SK-N-SH (cell line): ENCODE results near the gene TFEB. TPM values are rescaled to one million over a fixed set of nuclear protein-coding genes. Genes with fewer than 3 reads are reported as not detected.

Experiments used
- CTCF ChIA-PET: fragments of 300-600, 350-600 bp; formaldehyde crosslinking; extraction: SDS; loops from one replicate; lab custom pipeline; 2021; lab: Yijun Ruan, JAX
- POLR2A ChIA-PET: fragments of 350-600 bp; sonication (Branson Sonifier 250); formaldehyde crosslinking; extraction: SDS; loops from one replicate; lab custom pipeline; 2020; ENCODE audit warnings: antibody characterized with exemption, inconsistent platforms; lab: Yijun Ruan, JAX
- DNase-seq: peaks from one replicate; pipeline ENCODE4 v3.0.0; 2012
- H2AFZ ChIP-seq: fragments of 200-600 bp; sonication (generic); 2 replicates; pipeline ENCODE4 v1.8.1; 2016; ENCODE audit warnings: antibody characterized with exemption, mild to moderate bottlenecking, low read depth
- H3F3A ChIP-seq: fragments of 200-600 bp; sonication (generic); replicated peaks from 2 replicates; pipeline ENCODE3; 2016; ENCODE audit warnings: antibody characterized with exemption, mild to moderate bottlenecking; ENCODE audit not compliant: insufficient read depth
- H3K27ac ChIP-seq, 2 experiments: fragments of 200-500 bp in 1 of 2; fragments of 200-600 bp in 1 of 2; sonication (Bioruptor generic) in 1 of 2; sonication (generic), shearing (Covaris generic) in 1 of 2; 2 replicates each; pipeline versions ENCODE4 v1.5.1 to v1.6.1; 2014 to 2016; ENCODE audit warnings: low read depth in 2 of 2, inconsistent platforms in 1 of 2, low read length in 1 of 2, mild to moderate bottlenecking in 1 of 2, mixed read lengths in 1 of 2
- H3K27me3 ChIP-seq: fragments of 200-600 bp; sonication (generic), shearing (Covaris generic); 2 replicates; pipeline ENCODE4 v1.6.1; 2016; ENCODE audit warnings: mixed run types; ENCODE audit not compliant: insufficient read depth
- H3K36me3 ChIP-seq, 2 experiments: fragments of 200-500 bp in 1 of 2; fragments of 200-600 bp in 1 of 2; sonication (Bioruptor generic) in 1 of 2; sonication (generic) in 1 of 2; replicated peaks in 1 of 2; 2 replicates each; pipeline versions ENCODE3 to v1.5.1; 2014 to 2016; ENCODE audit warnings: low read length in 1 of 2, mild to moderate bottlenecking in 1 of 2; ENCODE audit not compliant: insufficient read depth in 2 of 2, control insufficient read depth in 1 of 2
- H3K4me1 ChIP-seq, 2 experiments: fragments of 200-500 bp in 1 of 2; fragments of 200-600 bp in 1 of 2; sonication (Bioruptor generic) in 1 of 2; sonication (generic), shearing (Covaris generic) in 1 of 2; 2 replicates each; pipeline versions ENCODE4 v1.5.1 to v1.6.1; 2014 to 2016; ENCODE audit warnings: low read depth in 1 of 2, low read length in 1 of 2, mixed run types in 1 of 2; ENCODE audit not compliant: insufficient read depth in 2 of 2, control insufficient read depth in 1 of 2
- H3K4me2 ChIP-seq: fragments of 200-600 bp; sonication (generic), shearing (Covaris generic); 2 replicates; pipeline ENCODE4 v1.6.1; 2017; ENCODE audit warnings: mixed run types
- H3K4me3 ChIP-seq, 2 experiments: fragments of 200-500 bp in 1 of 2; fragments of 200-600 bp in 1 of 2; sonication (Bioruptor generic) in 1 of 2; sonication (generic), shearing (Covaris generic) in 1 of 2; 2 replicates each; pipeline versions ENCODE4 v1.5.1 to v1.8.1; 2014 to 2016; ENCODE audit warnings: low read depth in 2 of 2, inconsistent platforms in 1 of 2, low read length in 1 of 2, mild to moderate bottlenecking in 1 of 2, mixed read lengths in 1 of 2, moderate library complexity in 1 of 2
- H3K79me2 ChIP-seq: fragments of 200-600 bp; sonication (generic); 2 replicates; pipeline ENCODE4 v1.8.1; 2017; ENCODE audit warnings: mild to moderate bottlenecking; ENCODE audit not compliant: insufficient read depth
- H3K9ac ChIP-seq: fragments of 200-600 bp; sonication (generic); 2 replicates; pipeline ENCODE4 v1.6.1; 2017; ENCODE audit warnings: mixed run types
- H3K9me2 ChIP-seq: fragments of 200-600 bp; sonication (generic); 2 replicates; pipeline ENCODE4 v1.6.1; 2017; ENCODE audit warnings: mixed run types
- H3K9me3 ChIP-seq: fragments of 200-600 bp; sonication (generic); 2 replicates; pipeline ENCODE4 v1.6.1; 2017; ENCODE audit warnings: mixed run types, mild to moderate bottlenecking, moderate library complexity
- H4K20me1 ChIP-seq: fragments of 200-600 bp; sonication (generic); 2 replicates; pipeline ENCODE4 v1.6.1; 2017; ENCODE audit warnings: mild to moderate bottlenecking, mixed run types; ENCODE audit not compliant: insufficient read depth
- CHD2 ChIP-seq: fragments of 150-350 bp; IDR thresholded peaks from 2 replicates; pipeline ENCODE4 v1.6.1; 2018; ENCODE audit warnings: low read length; ENCODE audit not compliant: partially characterized antibody
- CTCF ChIP-seq: fragments of 200-600 bp; sonication (generic); IDR thresholded peaks from 2 replicates; pipeline ENCODE4 v1.6.1; 2017; ENCODE audit warnings: antibody characterized with exemption, mild to moderate bottlenecking, moderate library complexity
- EP300 ChIP-seq, 2 experiments: IDR thresholded peaks; 2 replicates each; pipeline versions ENCODE4 v1.4.0 to v1.6.1; 2012; ENCODE audit warnings: borderline replicate concordance in 1 of 2, low read depth in 1 of 2, low read length in 1 of 2
- FOXJ3 ChIP-seq: sonication (generic); formaldehyde crosslinking; IDR thresholded peaks from 2 replicates; pipeline ENCODE4 v1.5.1; 2020; ENCODE audit warnings: mild to moderate bottlenecking, missing genetic modification reagents
- JUND ChIP-seq: IDR thresholded peaks from 2 replicates; pipeline ENCODE4 v1.4.0; 2012
- MAX ChIP-seq: IDR thresholded peaks from 2 replicates; pipeline ENCODE4 v1.4.0; 2012; ENCODE audit warnings: low read depth
- NFIC ChIP-seq: IDR thresholded peaks from 2 replicates; pipeline ENCODE4 v1.4.0; 2012; ENCODE audit warnings: borderline replicate concordance
- NRF1 ChIP-seq: IDR thresholded peaks from 2 replicates; pipeline ENCODE4 v1.6.1; 2012; ENCODE audit warnings: low read depth, mild to moderate bottlenecking, low read length
- PBX3 ChIP-seq: IDR thresholded peaks from 2 replicates; pipeline ENCODE4; 2012
- POLR2AphosphoS5 ChIP-seq: IDR thresholded peaks from 2 replicates; pipeline ENCODE4 v1.6.1; 2012; ENCODE audit warnings: low read depth, low read length
- RAD21 ChIP-seq: IDR thresholded peaks from 2 replicates; pipeline ENCODE4 v1.6.1; 2012; ENCODE audit warnings: mild to moderate bottlenecking, low read length
- RCOR1 ChIP-seq: fragments of 150-350 bp; IDR thresholded peaks from 2 replicates; pipeline ENCODE4 v1.6.1; 2017; ENCODE audit warnings: antibody characterized with exemption, low read length
- RFX5 ChIP-seq: IDR thresholded peaks from 2 replicates; pipeline ENCODE4 v1.6.1; 2012; ENCODE audit warnings: mild to moderate bottlenecking, improper control_type of control experiment, low read length
- RXRA ChIP-seq: IDR thresholded peaks from 2 replicates; pipeline ENCODE4 v1.4.0; 2012; ENCODE audit warnings: low read depth, mild to moderate bottlenecking, borderline replicate concordance
- SIN3A ChIP-seq: IDR thresholded peaks from 2 replicates; pipeline ENCODE4 v1.6.1; 2012; ENCODE audit warnings: low read depth, mild to moderate bottlenecking, low read length, moderate library complexity, borderline replicate concordance
- SMC3 ChIP-seq: IDR thresholded peaks from 2 replicates; pipeline ENCODE4 v1.6.1; 2012; ENCODE audit warnings: low read depth, low read length, improper control_type of control experiment
- TCF12 ChIP-seq: IDR thresholded peaks from 2 replicates; pipeline ENCODE4 v1.4.0; 2012
- TEAD4 ChIP-seq: IDR thresholded peaks from 2 replicates; pipeline ENCODE4 v1.4.0; 2012; ENCODE audit warnings: mild to moderate bottlenecking, borderline replicate concordance; ENCODE audit not compliant: insufficient read depth
- USF1 ChIP-seq: IDR thresholded peaks from 2 replicates; pipeline ENCODE4 v1.4.0; 2012; ENCODE audit warnings: low read depth, borderline replicate concordance
- YY1 ChIP-seq: IDR thresholded peaks from 2 replicates; pipeline ENCODE4 v1.4.0; 2012; ENCODE audit warnings: low read depth, mild to moderate bottlenecking
- WGBS: methylation state at CpG from one replicate; pipeline ENCODE4 v1.1.6; 2017; ENCODE audit warnings: low lambda C conversion rate; 5-methylcytosine and 5-hydroxymethylcytosine counted together
- polyA plus RNA-seq, 3 experiments: library from polyadenylated mRNA; depleted of rRNA; stranded (reverse); fragments of >200 nt; gene quantifications; 2 replicates each; pipeline ENCODE4 v1.2.3, GENCODE V29; 2012

TFEB gene
- polyA plus RNA-seq, 1 of the 3 experiments (the other 2 are of a cell fraction) = 6.2 TPM

GRCh38 chr6:41759106-41759904 lies 23.9 kb upstream of the TFEB start:
- H4K20me1 ChIP-seq = no peaks in the 10 kb centered on the region
- H2AFZ ChIP-seq = no peak overlapping the region
- no peak for TF ChIP-seq SIN3A
- TF ChIP-seq TEAD4 = no peak
- no peak for TF ChIP-seq RXRA
- no peak for TF ChIP-seq RCOR1
- TF ChIP-seq RFX5 = no peak
- no peak for TF ChIP-seq CTCF
- no peak for TF ChIP-seq TCF12
- TF ChIP-seq MAX = no peak
- TF ChIP-seq PBX3 = no peak
- no peak for TF ChIP-seq EP300 (IDR thresholded peaks at IDR 0.05; ENCODE audit: borderline replicate concordance in 1 of 2, low read depth in 1 of 2, low read length in 1 of 2)
- no peak for TF ChIP-seq SMC3
- TF ChIP-seq FOXJ3 (CRISPR knock-in tag) = no peak
- no peak overlapping the region for H3K4me2 ChIP-seq
- CTCF ChIA-PET = interaction anchor here (1.1 to 1.5 kb wide), 2 partner anchors 10 to 24 kb away, joined by 3 to 5 read pairs; partner anchors contain the start of gene TFEB
- no peaks in the 10 kb centered on the region for H3K79me2 ChIP-seq
- H3K27me3 ChIP-seq = no peaks in the 10 kb centered on the region
- H3K9me2 ChIP-seq = no peaks in the 10 kb centered on the region
- no peaks in the 10 kb centered on the region for H3F3A ChIP-seq
- no peaks in the 10 kb centered on the region for H3K9me3 ChIP-seq
- peaks cover 0 to 16% of the 10 kb centered on the region in 2 experiments; a peak in 1 of 4 replicates for H3K4me1 ChIP-seq
- no peak for DNase-seq
- no peak overlapping the region for H3K9ac ChIP-seq
- 72% methylated on average over 13 of the region's 13 CpGs for WGBS
- POLR2A ChIA-PET = interaction anchor here (0.8 to 1.0 kb wide), 2 partner anchors 8 to 11 kb away, joined by 3 to 4 read pairs; no protein-coding TSS in a partner anchor
- no peaks in the 10 kb centered on the region for H3K36me3 ChIP-seq
- no peak overlapping the region for H3K4me3 ChIP-seq
- no peak overlapping the region for H3K27ac ChIP-seq

GRCh38 chr6:41758641-41759035 lies 23.2 kb upstream of the TFEB start:
- Histone ChIP-seq H3K9ac (no peak overlapping the region), H3K79me2 (no peaks in the 10 kb centered on the region), H3K27ac (no peak overlapping the region), H3K9me3 (no peaks in the 10 kb centered on the region), H3K27me3 (no peaks in the 10 kb centered on the region), H3F3A (no peaks in the 10 kb centered on the region), H3K4me2 (no peak overlapping the region), H3K9me2 (no peaks in the 10 kb centered on the region), H3K4me1 (peaks cover 0 to 10% of the 10 kb centered on the region in 2 experiments; a peak in 1 of 4 replicates), H2AFZ (no peak overlapping the region), H3K4me3 (no peak overlapping the region), H3K36me3 (no peaks in the 10 kb centered on the region), H4K20me1 (no peaks in the 10 kb centered on the region)
- ChIA-PET POLR2A (interaction anchor here (1.0 kb wide), 1 partner anchor 10 kb away, joined by 3 read pairs; no protein-coding TSS in a partner anchor), CTCF (interaction anchor here (1.1 to 1.5 kb wide), 2 partner anchors 10 to 23 kb away, joined by 3 to 5 read pairs; partner anchors contain the start of gene TFEB)
- WGBS = 96% methylated on average over 6 of the region's 6 CpGs
- TF ChIP-seq YY1 = no peak
- TF ChIP-seq RXRA = no peak
- TF ChIP-seq SMC3 = no peak
- no peak for TF ChIP-seq RAD21
- TF ChIP-seq NFIC = no peak
- TF ChIP-seq EP300 (IDR thresholded peaks at IDR 0.05; ENCODE audit: borderline replicate concordance in 1 of 2, low read depth in 1 of 2, low read length in 1 of 2) = no peak
- TF ChIP-seq RFX5 = no peak
- no peak for TF ChIP-seq CHD2
- TF ChIP-seq USF1 = no peak
- no peak for TF ChIP-seq JUND
- no peak for TF ChIP-seq NRF1
- no peak for TF ChIP-seq CTCF
- no peak for TF ChIP-seq POLR2AphosphoS5
- no peak for TF ChIP-seq FOXJ3 (CRISPR knock-in tag)
- no peak for DNase-seq
